Neural progenitor cell (in vitro differentiated cells): ENCODE measurements around the gene GPR61.

Experiments
- EZH2 ChIP-seq: fragments of 200-600 bp; sonication (generic); IDR thresholded peaks from 2 replicates; pipeline ENCODE4 v1.6.1; 2017; ENCODE audit warnings: antibody characterized with exemption, mild to moderate bottlenecking, moderate library complexity
- EZH2phosphoT487 ChIP-seq: fragments of 200-600 bp; sonication (generic); IDR thresholded peaks from 2 replicates; pipeline ENCODE4 v1.6.1; 2017; ENCODE audit warnings: antibody characterized with exemption
- TF ChIP-seq, protein P1 (sequence below): fragments of 200-600 bp; sonication (generic); IDR thresholded peaks from 2 replicates; pipeline ENCODE4 v1.5.1; 2017; ENCODE audit warnings: antibody characterized with exemption, mild to moderate bottlenecking

DNA sequence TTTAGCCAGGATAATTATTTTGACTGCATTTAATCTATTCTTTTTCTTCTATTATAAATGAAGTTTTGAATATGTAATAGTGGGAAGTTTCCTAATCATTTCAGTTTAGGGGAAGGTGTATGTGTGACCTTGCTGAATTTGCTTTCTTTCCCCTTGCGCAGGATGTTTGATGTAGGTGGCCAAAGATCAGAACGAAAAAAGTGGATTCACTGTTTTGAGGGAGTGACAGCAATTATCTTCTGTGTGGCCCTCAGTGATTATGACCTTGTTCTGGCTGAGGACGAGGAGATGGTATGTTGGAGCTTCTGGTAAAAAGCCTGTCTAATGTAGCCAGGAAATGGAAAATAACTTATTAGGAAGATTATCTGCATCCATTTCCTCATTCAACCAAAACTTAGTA is 46.4 kb downstream of the GPR61 start:
- no peak for TF ChIP-seq EZH2
- TF ChIP-seq, protein P1, sequence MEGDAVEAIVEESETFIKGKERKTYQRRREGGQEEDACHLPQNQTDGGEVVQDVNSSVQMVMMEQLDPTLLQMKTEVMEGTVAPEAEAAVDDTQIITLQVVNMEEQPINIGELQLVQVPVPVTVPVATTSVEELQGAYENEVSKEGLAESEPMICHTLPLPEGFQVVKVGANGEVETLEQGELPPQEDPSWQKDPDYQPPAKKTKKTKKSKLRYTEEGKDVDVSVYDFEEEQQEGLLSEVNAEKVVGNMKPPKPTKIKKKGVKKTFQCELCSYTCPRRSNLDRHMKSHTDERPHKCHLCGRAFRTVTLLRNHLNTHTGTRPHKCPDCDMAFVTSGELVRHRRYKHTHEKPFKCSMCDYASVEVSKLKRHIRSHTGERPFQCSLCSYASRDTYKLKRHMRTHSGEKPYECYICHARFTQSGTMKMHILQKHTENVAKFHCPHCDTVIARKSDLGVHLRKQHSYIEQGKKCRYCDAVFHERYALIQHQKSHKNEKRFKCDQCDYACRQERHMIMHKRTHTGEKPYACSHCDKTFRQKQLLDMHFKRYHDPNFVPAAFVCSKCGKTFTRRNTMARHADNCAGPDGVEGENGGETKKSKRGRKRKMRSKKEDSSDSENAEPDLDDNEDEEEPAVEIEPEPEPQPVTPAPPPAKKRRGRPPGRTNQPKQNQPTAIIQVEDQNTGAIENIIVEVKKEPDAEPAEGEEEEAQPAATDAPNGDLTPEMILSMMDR: no peak
- no peak for TF ChIP-seq EZH2phosphoT487
